Upper lobe of left lung (tissue), 4 donors: Measurements from ENCODE around the gene ANGEL2.

Source experiments
- CTCF ChIP-seq, 6 experiments: fragments of 450-650 bp in 4 of 6; fragments of 200-600 bp in 2 of 6; sonication (generic) in 2 of 6; IDR thresholded peaks; one replicate each; pipeline ENCODE4 v1.5.1; 2016 to 2019; ENCODE audit warnings: antibody characterized with exemption in 6 of 6
- POLR2A ChIP-seq, 4 donors: fragments of 450-650 bp; IDR thresholded peaks; one replicate each; pipeline ENCODE4 v1.5.1; 2016 to 2017; ENCODE audit warnings: antibody characterized with exemption in 4 of 4, mild to moderate bottlenecking in 2 of 4

- TF ChIP-seq POLR2A (IDR thresholded peaks at IDR 0.05) (no peak), CTCF (IDR thresholded peaks at IDR 0.05) (no peak)
Observed at GRCh38 chr1:213053455-213053854, 37.8 kb upstream of the ANGEL2 start.
